Sigmoid colon (tissue), 3 donors: ENCODE measurements around the gene RND3.

Source experiments
- CTCF ChIP-seq, 4 experiments: fragments of 450-650 bp in 3 of 4; fragments of 200-600 bp in 1 of 4; IDR thresholded peaks; one replicate each; pipeline ENCODE4 v1.5.1; 2016 to 2019; ENCODE audit warnings: antibody characterized with exemption in 4 of 4, mild to moderate bottlenecking in 3 of 4, moderate library complexity in 2 of 4
- POLR2A ChIP-seq, 2 donors: fragments of 450-650 bp; IDR thresholded peaks; one replicate each; pipeline ENCODE4 v1.6.1; 2016; ENCODE audit warnings: antibody characterized with exemption in 2 of 2, mild to moderate bottlenecking in 2 of 2, moderate library complexity in 2 of 2

GRCh38 chr2:150445398-150445797 is 42.1 kb downstream of the RND3 start:
- TF ChIP-seq CTCF (IDR thresholded peaks at IDR 0.05): no peak
- TF ChIP-seq POLR2A (IDR thresholded peaks at IDR 0.05): no peak
